GM12875 (cell line): Measurements from ENCODE around the gene RAB27B.
"Not testable (repeated sequence)": the region's sequence is repeated elsewhere in the genome, so short reads cannot be mapped to it uniquely, and the experiment has no call there.

Experiments
- H3K4me3 ChIP-seq: one replicate; pipeline ENCODE4 v1.5.1; 2011; ENCODE audit warnings: low read depth, low read length, control low read depth
- TF ChIP-seq, protein P1 (sequence below): IDR thresholded peaks from 2 replicates; pipeline ENCODE4 v1.5.1; 2011; ENCODE audit warnings: low read depth, mild to moderate bottlenecking, control low read depth, inconsistent platforms, low read length, moderate library complexity, borderline replicate concordance; ENCODE audit not compliant: insufficient read depth

Gene RAB27B

DNA sequence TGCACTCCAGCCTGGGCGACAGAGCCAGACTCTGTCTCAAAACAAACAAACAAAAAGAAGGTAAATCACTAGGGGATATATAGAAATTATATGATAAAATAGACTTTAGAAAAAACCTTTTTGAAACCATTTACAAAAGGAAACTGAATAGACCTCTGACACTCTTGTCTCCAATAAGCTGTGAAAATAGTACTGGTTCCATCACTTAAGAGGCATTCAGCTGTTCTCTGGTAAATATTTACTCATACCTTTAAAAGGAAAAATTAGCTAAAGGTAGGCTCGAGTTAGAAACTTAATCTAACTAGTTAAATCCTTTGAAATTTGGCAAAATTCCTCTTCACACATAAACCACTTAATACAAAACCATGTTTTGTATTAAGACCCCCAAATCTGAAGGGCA is 21.4 kb downstream of the RAB27B start:
- TF ChIP-seq, protein P1, sequence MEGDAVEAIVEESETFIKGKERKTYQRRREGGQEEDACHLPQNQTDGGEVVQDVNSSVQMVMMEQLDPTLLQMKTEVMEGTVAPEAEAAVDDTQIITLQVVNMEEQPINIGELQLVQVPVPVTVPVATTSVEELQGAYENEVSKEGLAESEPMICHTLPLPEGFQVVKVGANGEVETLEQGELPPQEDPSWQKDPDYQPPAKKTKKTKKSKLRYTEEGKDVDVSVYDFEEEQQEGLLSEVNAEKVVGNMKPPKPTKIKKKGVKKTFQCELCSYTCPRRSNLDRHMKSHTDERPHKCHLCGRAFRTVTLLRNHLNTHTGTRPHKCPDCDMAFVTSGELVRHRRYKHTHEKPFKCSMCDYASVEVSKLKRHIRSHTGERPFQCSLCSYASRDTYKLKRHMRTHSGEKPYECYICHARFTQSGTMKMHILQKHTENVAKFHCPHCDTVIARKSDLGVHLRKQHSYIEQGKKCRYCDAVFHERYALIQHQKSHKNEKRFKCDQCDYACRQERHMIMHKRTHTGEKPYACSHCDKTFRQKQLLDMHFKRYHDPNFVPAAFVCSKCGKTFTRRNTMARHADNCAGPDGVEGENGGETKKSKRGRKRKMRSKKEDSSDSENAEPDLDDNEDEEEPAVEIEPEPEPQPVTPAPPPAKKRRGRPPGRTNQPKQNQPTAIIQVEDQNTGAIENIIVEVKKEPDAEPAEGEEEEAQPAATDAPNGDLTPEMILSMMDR = no peak
- no peak overlapping the region for H3K4me3 ChIP-seq

DNA sequence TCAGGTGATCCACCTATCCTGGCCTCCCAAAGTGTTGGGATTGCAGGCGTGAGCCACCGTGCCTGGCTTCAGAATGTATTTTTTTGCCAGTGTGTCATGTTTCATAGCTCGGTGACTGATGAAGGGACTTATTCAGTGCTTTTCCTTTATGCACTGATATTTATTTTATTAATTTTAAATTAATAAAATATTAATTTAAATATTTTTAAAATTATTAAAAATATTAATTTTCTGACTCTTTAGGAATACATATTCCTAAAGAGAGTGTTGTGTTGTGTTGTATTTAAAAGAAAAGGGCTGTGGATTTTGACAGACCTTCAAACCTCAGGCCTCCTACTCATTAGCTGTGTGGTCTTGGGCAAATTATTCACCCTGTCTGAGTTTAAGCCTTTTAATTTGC is 22.3 kb downstream of the RAB27B start:
- TF ChIP-seq, protein P1 = no peak
- H3K4me3 ChIP-seq = no peak overlapping the region

DNA sequence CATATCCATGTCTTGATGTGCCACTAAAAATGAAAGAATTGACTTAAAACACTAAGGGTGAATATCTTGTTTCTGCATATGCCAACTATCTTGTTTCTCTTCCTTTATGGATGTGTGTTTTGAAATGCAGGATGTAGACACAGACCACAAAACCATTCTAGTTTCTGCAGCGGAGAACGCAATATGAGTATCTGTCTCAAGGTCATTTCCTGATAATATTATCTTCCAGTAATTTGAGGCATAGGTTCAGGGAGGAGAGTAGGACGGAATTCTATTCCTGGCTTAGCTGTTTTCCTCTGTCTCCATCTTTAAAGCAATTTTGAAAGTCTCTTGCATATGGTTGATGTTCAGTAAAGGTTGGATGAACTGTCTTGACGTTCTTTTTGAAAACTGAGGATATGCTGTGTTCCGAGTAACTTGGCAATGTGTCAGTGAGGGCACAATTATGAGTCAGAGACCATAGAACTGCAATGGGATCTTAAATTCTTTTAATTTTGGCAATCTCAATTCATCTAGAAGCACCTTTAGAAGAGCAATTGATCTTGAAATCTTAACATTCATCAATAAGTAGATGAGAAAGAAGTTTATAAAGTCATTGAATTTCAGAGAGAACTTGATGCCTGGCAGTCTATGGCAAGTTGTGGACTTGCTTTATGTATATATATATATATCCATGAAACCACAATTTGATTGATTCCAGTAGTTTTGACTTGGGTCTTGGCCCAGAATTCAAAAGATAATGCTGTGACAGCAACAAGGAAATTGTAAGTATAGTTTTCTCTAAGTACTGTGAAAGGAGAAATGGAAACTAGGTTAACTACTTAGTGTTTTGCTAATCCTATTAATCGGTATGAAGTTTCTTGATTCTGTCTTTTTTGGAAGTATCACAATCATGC is 24.8 kb downstream of the RAB27B start:
- TF ChIP-seq, protein P1 = no peak
- H3K4me3 ChIP-seq = no peak overlapping the region

DNA sequence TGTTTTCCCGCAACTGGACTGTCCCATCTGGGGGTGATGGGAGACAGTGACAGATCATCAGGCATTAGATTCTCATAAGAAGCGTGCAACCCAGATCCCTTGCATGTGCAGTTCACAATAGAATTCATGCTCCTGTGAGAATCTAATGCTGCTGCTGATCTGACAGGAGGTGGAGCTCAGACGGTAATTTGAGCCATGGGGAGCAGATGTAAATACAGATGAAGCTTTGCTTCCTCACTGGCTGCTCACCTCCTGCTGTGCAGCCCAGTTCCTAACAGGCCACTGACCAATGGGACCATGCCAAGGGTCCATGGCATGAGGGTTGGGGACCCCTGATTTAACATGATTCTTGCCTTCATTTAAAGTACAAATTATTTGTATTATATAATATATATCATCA is 26.8 kb downstream of the RAB27B start:
- H3K4me3 ChIP-seq = not testable (repeated sequence)

DNA sequence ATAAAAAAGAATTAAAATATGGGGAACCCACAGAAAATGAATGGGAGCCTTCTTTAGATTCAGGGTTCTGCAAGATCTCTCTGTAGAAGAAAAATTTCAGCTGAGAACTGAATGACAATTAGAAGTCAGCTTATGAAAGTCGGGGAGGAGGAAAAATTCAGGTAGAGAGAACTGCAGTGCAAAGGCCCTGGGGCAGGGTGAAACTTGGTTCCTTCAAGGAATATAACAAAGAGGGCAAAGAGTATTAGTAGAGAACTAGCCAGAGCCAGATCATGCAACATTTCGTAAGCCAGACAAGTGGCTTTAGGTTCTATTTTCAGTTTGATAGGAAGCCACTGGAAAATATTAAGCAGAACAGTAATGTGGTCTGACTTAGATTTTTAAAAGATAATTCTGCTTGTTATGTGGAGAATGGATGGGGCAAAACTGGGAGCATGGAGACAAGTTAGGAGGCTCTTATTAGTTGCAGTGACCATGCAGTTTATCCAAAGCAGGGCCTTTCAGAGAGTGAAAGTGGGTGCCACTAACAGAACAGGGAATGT is 27.9 kb downstream of the RAB27B start:
- H3K4me3 ChIP-seq = no peak overlapping the region
- TF ChIP-seq, protein P1 = no peak

DNA sequence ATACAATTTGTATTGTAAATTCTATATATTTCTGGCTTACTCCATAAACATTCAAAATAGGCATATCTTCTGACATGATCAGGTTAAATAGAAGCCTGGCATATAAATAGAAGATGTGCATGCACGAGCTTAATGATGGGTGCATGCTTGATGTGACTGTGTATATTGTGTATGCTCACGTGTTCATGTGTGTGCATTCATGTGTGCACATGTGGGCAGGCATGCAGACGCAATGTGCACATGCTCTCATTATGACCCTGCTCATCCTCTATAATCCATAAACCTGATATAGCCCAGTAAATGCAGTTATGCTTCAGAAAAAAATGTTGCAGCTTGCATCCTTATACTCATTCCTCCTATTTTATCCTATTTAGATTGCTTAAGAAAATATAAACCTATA is 29.2 kb downstream of the RAB27B start:
- H3K4me3 ChIP-seq = no peak overlapping the region
- TF ChIP-seq, protein P1 = no peak

DNA sequence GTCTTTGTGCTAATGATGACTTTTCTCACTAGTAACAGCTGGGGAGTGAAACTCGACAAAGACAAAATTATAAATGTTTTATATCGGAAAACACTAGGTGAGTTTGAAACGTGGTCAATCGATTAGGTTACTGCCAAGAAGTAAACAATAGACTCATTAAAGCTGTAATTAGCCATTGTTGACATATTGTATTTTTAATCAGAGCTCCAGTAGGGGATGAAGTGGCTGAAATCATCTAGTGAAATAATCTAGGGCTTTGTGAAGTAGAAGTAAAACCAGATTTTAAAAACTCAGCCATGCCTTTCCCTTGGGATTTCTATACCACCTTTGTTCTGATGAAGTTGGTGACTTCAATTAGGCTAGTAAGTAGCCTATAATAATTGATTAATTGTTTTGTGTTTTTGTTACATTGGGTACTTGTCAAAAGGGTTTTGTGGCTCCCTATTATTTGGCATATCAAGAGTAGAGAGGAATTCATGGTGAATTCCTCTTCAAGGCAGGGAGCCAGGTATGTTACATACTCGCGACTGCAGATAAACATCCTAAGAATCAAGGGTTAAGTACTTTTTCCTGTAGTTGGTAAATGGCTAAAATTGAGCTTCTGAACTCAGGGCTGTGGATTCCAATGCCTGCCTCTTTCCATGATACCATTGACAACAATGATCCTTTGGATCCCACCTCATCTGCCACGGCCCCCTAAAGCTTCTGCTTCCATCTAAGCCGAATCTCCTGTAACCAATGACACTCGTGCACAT is 31.6 kb downstream of the RAB27B start:
- TF ChIP-seq, protein P1 = no peak
- no peak overlapping the region for H3K4me3 ChIP-seq
